MM.1S (cell line): ENCODE results near the gene FBXL13.

ENCODE experiments used
- DNase-seq: peaks from one replicate; pipeline ENCODE4 v3.0.0-alpha.2; 2015
- H2AFZ ChIP-seq: fragments of 300-600 bp; sonication (generic); 2 replicates; pipeline ENCODE4 v1.6.0; 2016; ENCODE audit warnings: antibody characterized with exemption, low read length
- H3F3A ChIP-seq: fragments of 300-600 bp; sonication (generic); 2 replicates; pipeline ENCODE4 v1.6.1; 2016; ENCODE audit warnings: mild to moderate bottlenecking, antibody characterized with exemption, low read length, moderate library complexity, mixed read lengths; ENCODE audit not compliant: insufficient read depth
- H3K27ac ChIP-seq: fragments of 300-600 bp; sonication (generic); 2 replicates; pipeline ENCODE4 v1.5.1; 2016; ENCODE audit warnings: mild to moderate bottlenecking, low read length
- H3K27me3 ChIP-seq: fragments of 300-600 bp; sonication (generic); replicated peaks from 2 replicates; pipeline ENCODE4 v1.6.0; 2016; ENCODE audit warnings: low read length; ENCODE audit not compliant: insufficient read depth
- H3K36me3 ChIP-seq: fragments of 300-600 bp; sonication (generic); replicated peaks from 2 replicates; pipeline ENCODE4 v1.6.1; 2016; ENCODE audit warnings: mild to moderate bottlenecking, low read length, mixed read lengths; ENCODE audit not compliant: insufficient read depth
- H3K4me1 ChIP-seq: fragments of 300-600 bp; sonication (generic); 2 replicates; pipeline ENCODE4 v1.6.1; 2016; ENCODE audit warnings: low read length, mixed read lengths
- H3K4me2 ChIP-seq: fragments of 300-600 bp; sonication (generic); 2 replicates; pipeline ENCODE4 v1.6.0; 2016; ENCODE audit warnings: low read depth, low read length
- H3K4me3 ChIP-seq: fragments of 300-600 bp; sonication (generic); 2 replicates; pipeline ENCODE4 v1.5.1; 2016; ENCODE audit warnings: low read length, mixed read lengths
- H3K79me2 ChIP-seq: fragments of 300-600 bp; sonication (generic); 2 replicates; pipeline ENCODE4 v1.6.1; 2016; ENCODE audit warnings: mixed run types, low read length, mixed read lengths
- H3K9ac ChIP-seq: fragments of 300-600 bp; sonication (generic); 2 replicates; pipeline ENCODE4 v1.6.1; 2016; ENCODE audit warnings: low read length, mixed read lengths
- H3K9me2 ChIP-seq: fragments of 300-600 bp; sonication (generic); replicated peaks from 2 replicates; pipeline ENCODE4 v1.6.1; 2016; ENCODE audit warnings: mild to moderate bottlenecking, low read length, mixed read lengths; ENCODE audit not compliant: insufficient read depth
- H3K9me3 ChIP-seq: fragments of 300-600 bp; sonication (generic); replicated peaks from 2 replicates; pipeline ENCODE4 v1.6.1; 2016; ENCODE audit warnings: mild to moderate bottlenecking, low read length, mixed read lengths; ENCODE audit not compliant: insufficient read depth
- H4K20me1 ChIP-seq: fragments of 300-600 bp; sonication (generic); 2 replicates; pipeline ENCODE4 v1.6.1; 2016; ENCODE audit warnings: mild to moderate bottlenecking, low read length, moderate library complexity, mixed read lengths; ENCODE audit not compliant: insufficient read depth
- EZH2 ChIP-seq: fragments of 300-600 bp; sonication (generic); optimal IDR thresholded peaks from 2 replicates; pipeline ENCODE3; 2017; ENCODE audit warnings: low read depth, mild to moderate bottlenecking, antibody characterized with exemption, low read length, mixed read lengths
- EZH2phosphoT487 ChIP-seq: fragments of 300-600 bp; sonication (generic); IDR thresholded peaks from 2 replicates; pipeline ENCODE4 v1.6.1; 2018; ENCODE audit warnings: antibody characterized with exemption, low read length
- TF ChIP-seq, protein P1 (sequence below): fragments of 300-600 bp; sonication (generic); IDR thresholded peaks from 2 replicates; pipeline ENCODE4 v1.5.1; 2016; ENCODE audit warnings: antibody characterized with exemption, low read length, mixed read lengths

FBXL13 gene

DNA sequence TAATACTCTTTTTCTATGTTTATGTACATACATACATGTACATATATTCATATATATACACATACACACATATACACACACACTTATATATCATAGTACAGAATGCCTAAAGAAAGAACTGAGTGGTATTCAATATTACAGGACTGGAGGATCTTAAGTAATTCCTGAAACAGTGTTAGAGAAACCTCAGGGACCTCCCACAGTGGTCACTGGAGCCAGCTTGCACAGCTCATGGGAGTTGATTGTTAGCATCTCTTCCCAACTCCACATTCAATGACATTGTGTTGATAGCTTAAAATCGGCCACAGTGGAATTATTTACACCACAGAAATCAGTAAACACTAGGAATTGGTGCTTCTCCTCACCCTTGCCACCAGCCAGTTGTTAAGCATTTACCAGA lies 155.8 kb downstream of the FBXL13 start:
- Histone ChIP-seq H3K4me1 (no peaks in the 10 kb centered on the region), H3K27ac (no peak overlapping the region), H3K9me2 (no peaks in the 10 kb centered on the region), H4K20me1 (no peaks in the 10 kb centered on the region), H3K27me3 (no peaks in the 10 kb centered on the region), H3F3A (no peaks in the 10 kb centered on the region), H3K4me2 (no peak overlapping the region), H3K9ac (no peak overlapping the region), H3K4me3 (no peak overlapping the region), H3K79me2 (no peaks in the 10 kb centered on the region), H3K9me3 (no peaks in the 10 kb centered on the region), H3K36me3 (no peaks in the 10 kb centered on the region), H2AFZ (no peak overlapping the region)
- TF ChIP-seq, protein P1, sequence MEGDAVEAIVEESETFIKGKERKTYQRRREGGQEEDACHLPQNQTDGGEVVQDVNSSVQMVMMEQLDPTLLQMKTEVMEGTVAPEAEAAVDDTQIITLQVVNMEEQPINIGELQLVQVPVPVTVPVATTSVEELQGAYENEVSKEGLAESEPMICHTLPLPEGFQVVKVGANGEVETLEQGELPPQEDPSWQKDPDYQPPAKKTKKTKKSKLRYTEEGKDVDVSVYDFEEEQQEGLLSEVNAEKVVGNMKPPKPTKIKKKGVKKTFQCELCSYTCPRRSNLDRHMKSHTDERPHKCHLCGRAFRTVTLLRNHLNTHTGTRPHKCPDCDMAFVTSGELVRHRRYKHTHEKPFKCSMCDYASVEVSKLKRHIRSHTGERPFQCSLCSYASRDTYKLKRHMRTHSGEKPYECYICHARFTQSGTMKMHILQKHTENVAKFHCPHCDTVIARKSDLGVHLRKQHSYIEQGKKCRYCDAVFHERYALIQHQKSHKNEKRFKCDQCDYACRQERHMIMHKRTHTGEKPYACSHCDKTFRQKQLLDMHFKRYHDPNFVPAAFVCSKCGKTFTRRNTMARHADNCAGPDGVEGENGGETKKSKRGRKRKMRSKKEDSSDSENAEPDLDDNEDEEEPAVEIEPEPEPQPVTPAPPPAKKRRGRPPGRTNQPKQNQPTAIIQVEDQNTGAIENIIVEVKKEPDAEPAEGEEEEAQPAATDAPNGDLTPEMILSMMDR, result no peak
- no peak for TF ChIP-seq EZH2phosphoT487
- TF ChIP-seq EZH2, result no peak
- DNase-seq, result no peak

DNA sequence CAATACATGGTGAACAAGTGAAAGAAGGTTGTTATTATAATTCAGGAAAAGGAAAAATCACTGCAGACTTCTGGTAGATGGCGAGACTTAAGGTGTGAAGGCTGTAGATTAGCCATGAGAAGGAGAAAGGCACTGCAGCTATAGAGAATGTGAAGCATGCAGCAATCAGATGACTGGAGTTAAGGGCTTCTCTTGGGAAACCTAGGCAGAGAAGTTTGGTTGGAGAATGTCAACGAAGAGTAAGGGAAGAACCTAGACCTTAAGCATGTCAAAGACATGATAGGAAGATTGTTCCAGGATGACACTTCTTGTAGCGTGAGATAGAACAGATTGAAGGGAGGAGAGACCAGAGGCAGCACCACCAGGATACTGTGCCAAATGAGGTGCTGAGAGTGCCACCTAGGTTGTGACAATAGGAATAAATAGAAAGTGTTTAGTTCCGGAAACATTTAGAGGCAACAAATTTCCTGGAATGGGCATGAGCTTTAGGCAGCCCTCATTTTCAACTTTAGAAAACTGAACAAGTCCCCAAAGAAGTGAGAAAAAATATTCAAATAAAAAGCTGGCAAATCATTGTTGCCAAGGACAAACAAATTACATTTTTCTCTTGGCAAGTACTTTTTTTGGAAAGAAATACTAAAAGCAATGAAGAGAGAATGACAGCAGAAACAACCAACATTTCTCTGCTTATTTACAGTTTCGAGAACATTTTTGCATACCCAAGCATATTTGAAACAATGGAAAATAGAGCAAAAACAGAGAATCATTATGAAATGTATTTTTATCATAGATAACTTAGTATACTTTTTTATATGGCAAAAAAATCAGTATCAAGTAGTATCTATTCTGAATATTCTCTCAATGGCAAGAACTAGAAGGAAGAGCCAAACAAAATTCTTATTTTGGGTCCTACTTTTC lies 156.9 kb downstream of the FBXL13 start:
- Histone ChIP-seq H3K79me2 (no peaks in the 10 kb centered on the region), H3K9ac (no peak overlapping the region), H3K4me1 (no peaks in the 10 kb centered on the region), H3K27me3 (no peaks in the 10 kb centered on the region), H3F3A (no peaks in the 10 kb centered on the region), H3K4me2 (no peak overlapping the region), H3K27ac (no peak overlapping the region), H3K4me3 (no peak overlapping the region), H3K36me3 (no peaks in the 10 kb centered on the region), H4K20me1 (no peaks in the 10 kb centered on the region), H2AFZ (no peak overlapping the region), H3K9me2 (no peaks in the 10 kb centered on the region), H3K9me3 (no peaks in the 10 kb centered on the region)
- TF ChIP-seq, protein P1, result no peak
- TF ChIP-seq EZH2, result no peak
- no peak for TF ChIP-seq EZH2phosphoT487
- no peak for DNase-seq

DNA sequence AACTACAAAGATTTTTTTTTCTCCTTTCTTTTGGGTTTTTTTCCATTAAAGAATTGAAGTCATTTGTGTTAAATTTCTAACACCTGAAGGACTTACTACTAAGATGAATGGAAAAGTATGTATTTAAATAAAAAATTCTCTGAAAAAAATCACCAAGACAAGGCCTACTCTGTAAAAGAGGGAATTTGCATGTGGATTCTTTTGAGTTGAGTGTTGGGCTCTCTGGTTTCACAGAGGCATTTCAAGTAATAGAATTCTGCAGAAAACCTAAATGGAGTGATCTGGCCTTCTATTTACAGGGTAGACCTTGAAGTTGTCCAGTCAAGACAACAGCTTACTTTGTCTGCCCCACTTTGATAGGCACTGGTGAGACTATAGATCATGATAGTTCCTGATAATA lies 157.7 kb downstream of the FBXL13 start:
- DNase-seq, result no peak
- Histone ChIP-seq H2AFZ (no peak overlapping the region), H3K4me3 (no peak overlapping the region), H4K20me1 (no peaks in the 10 kb centered on the region), H3K9me2 (no peaks in the 10 kb centered on the region), H3F3A (no peaks in the 10 kb centered on the region), H3K27me3 (no peaks in the 10 kb centered on the region), H3K9me3 (no peaks in the 10 kb centered on the region), H3K4me1 (no peaks in the 10 kb centered on the region), H3K36me3 (no peaks in the 10 kb centered on the region), H3K9ac (no peak overlapping the region), H3K27ac (no peak overlapping the region), H3K4me2 (no peak overlapping the region), H3K79me2 (no peaks in the 10 kb centered on the region)
- TF ChIP-seq EZH2phosphoT487 (no peak), EZH2 (no peak)
- TF ChIP-seq, protein P1, result no peak
